Measurements from ENCODE around the gene WASF2.
"Not testable (repeated sequence)": the region's sequence is repeated elsewhere in the genome, so short reads cannot be mapped to it uniquely, and the experiment has no call there.

WASF2 gene

GRCh38 chr1:27409669-27410068, 80.3 kb downstream of the WASF2 start:
- TF ChIP-seq CTCF (IDR thresholded peaks at IDR 0.05; ENCODE audit: low read depth, low read length), result no peak
- Histone ChIP-seq H3K4me1 (no peaks in the 10 kb centered on the region), H3K36me3 (no peaks in the 10 kb centered on the region; the same call in 1 of the 2 replicates)

GRCh38 chr1:27408151-27408550, 81.8 kb downstream of the WASF2 start:
- H3K4me1 ChIP-seq, result no peaks in the 10 kb centered on the region
- no peaks in the 10 kb centered on the region for H3K36me3 ChIP-seq
- H3K4me3 ChIP-seq (ENCODE audit: low read depth, low read length), result no peak overlapping the region
- no peaks in the 10 kb centered on the region for H3K27me3 ChIP-seq
- DNase-seq, result no peak
- TF ChIP-seq CTCF (IDR thresholded peaks at IDR 0.05; ENCODE audit: low read depth, low read length), result no peak
- no peaks in the 10 kb centered on the region for H3K9me3 ChIP-seq

More at GRCh38 chr1:27409669-27410068, 80.3 kb downstream of the WASF2 start:
- Histone ChIP-seq H3K4me3 (ENCODE audit: low read depth, low read length) (no peak overlapping the region), H3K27me3 (no peaks in the 10 kb centered on the region), H3K9me3 (no peaks in the 10 kb centered on the region)
- DNase-seq, result no peak

GRCh38 chr1:27406791-27407190, 83.2 kb downstream of the WASF2 start:
- H3K4me1 ChIP-seq; H3K27me3 ChIP-seq; DNase-seq; H3K36me3 ChIP-seq; H3K9me3 ChIP-seq; H3K4me3 ChIP-seq (ENCODE audit: low read depth, low read length): not testable (repeated sequence)

- Histone ChIP-seq H3K4me3 (ENCODE audit: low read depth, low read length) (no peak overlapping the region), H3K4me1 (no peaks in the 10 kb centered on the region), H3K36me3 (no peaks in the 10 kb centered on the region), H3K9me3 (no peaks in the 10 kb centered on the region), H3K27me3 (no peaks in the 10 kb centered on the region)
- DNase-seq, result no peak
- TF ChIP-seq CTCF (IDR thresholded peaks at IDR 0.05; ENCODE audit: low read depth, low read length), result no peak
These were observed 83.6 kb downstream of the WASF2 start for GRCh38 chr1:27406362-27406680.

- H3K36me3 ChIP-seq; H3K4me3 ChIP-seq (ENCODE audit: low read depth, low read length); DNase-seq; H3K4me1 ChIP-seq; H3K9me3 ChIP-seq; H3K27me3 ChIP-seq: not testable (repeated sequence)
These were observed 84.2 kb downstream of the WASF2 start for GRCh38 chr1:27405598-27406361.

- H3K4me1 ChIP-seq, result no peaks in the 10 kb centered on the region
- no peaks in the 10 kb centered on the region for H3K36me3 ChIP-seq
- no peaks in the 10 kb centered on the region for H3K27me3 ChIP-seq
- DNase-seq, result no peak
- no peak overlapping the region for H3K4me3 ChIP-seq (ENCODE audit: low read depth, low read length)
- TF ChIP-seq CTCF (IDR thresholded peaks at IDR 0.05; ENCODE audit: low read depth, low read length), result no peak
- H3K9me3 ChIP-seq, result no peaks in the 10 kb centered on the region
These were observed 84.9 kb downstream of the WASF2 start for GRCh38 chr1:27405074-27405473.

- no peak overlapping the region for H3K4me3 ChIP-seq (ENCODE audit: low read depth, low read length)
- TF ChIP-seq CTCF (IDR thresholded peaks at IDR 0.05; ENCODE audit: low read depth, low read length), result no peak
- DNase-seq, result no peak
- H3K27me3 ChIP-seq, result no peaks in the 10 kb centered on the region
- H3K4me1 ChIP-seq, result no peaks in the 10 kb centered on the region
- H3K36me3 ChIP-seq, result no peaks in the 10 kb centered on the region
- no peaks in the 10 kb centered on the region for H3K9me3 ChIP-seq
These were observed 86.0 kb downstream of the WASF2 start for GRCh38 chr1:27403931-27404330.

All from BE2C (cell line).